HCT116 (cell line): ENCODE results near the gene MOSPD2.

ENCODE experiments used
- EZH2phosphoT487 ChIP-seq: fragments of 200-600 bp; IDR thresholded peaks from 2 replicates; pipeline ENCODE4 v1.6.1; 2018; ENCODE audit warnings: antibody characterized with exemption, borderline replicate concordance
- POLR2A ChIP-seq: IDR thresholded peaks from 2 replicates; pipeline ENCODE4 v1.7.0; 2011; ENCODE audit warnings: borderline replicate concordance; ENCODE audit not compliant: insufficient read depth, insufficient read length; ENCODE audit errors: extremely low read depth
- POLR2AphosphoS5 ChIP-seq: IDR thresholded peaks from 2 replicates; pipeline ENCODE4 v1.6.1; 2011; ENCODE audit warnings: mild to moderate bottlenecking, low read depth, low read length, moderate library complexity
- RAD21 ChIP-seq: IDR thresholded peaks from 2 replicates; pipeline ENCODE4 v1.6.1; 2012; ENCODE audit warnings: low read depth, mild to moderate bottlenecking
- REST ChIP-seq: IDR thresholded peaks from 2 replicates; pipeline ENCODE4 v1.6.1; 2012; ENCODE audit warnings: low read depth
- SP1 ChIP-seq: IDR thresholded peaks from 2 replicates; pipeline ENCODE4 v1.6.1; 2012; ENCODE audit warnings: low read depth
- YY1 ChIP-seq: IDR thresholded peaks from 2 replicates; pipeline ENCODE4 v1.6.1; 2011; ENCODE audit warnings: low read length, low read depth, moderate library complexity, mild to moderate bottlenecking; ENCODE audit not compliant: insufficient replicate concordance; ENCODE audit errors: extremely low read depth
- ZNF274 ChIP-seq: fragments of 200-500 bp; sonication (Bioruptor generic); IDR thresholded peaks from 2 replicates; pipeline ENCODE4 v1.6.1; 2014; ENCODE audit warnings: mild to moderate bottlenecking, low read depth, low read length, inconsistent platforms
- TF ChIP-seq, protein P1 (sequence below), 3 experiments: fragments of 200-600 bp in 1 of 3; sonication (generic) in 1 of 3; IDR thresholded peaks in 2 of 3; conservative IDR thresholded peaks in 1 of 3; 2 replicates each; pipeline ENCODE4 v1.5.1; 2012 to 2017; ENCODE audit warnings: low read depth in 2 of 3, low read length in 2 of 3, antibody characterized with exemption in 1 of 3, borderline replicate concordance in 1 of 3, control low read depth in 1 of 3, mild to moderate bottlenecking in 1 of 3, mixed read lengths in 1 of 3, mixed run types in 1 of 3, moderate library complexity in 1 of 3; ENCODE audit not compliant: insufficient read depth in 1 of 3
- TF ChIP-seq, protein P2 (sequence below): IDR thresholded peaks from 2 replicates; pipeline ENCODE4 v1.6.1; 2012

DNA sequence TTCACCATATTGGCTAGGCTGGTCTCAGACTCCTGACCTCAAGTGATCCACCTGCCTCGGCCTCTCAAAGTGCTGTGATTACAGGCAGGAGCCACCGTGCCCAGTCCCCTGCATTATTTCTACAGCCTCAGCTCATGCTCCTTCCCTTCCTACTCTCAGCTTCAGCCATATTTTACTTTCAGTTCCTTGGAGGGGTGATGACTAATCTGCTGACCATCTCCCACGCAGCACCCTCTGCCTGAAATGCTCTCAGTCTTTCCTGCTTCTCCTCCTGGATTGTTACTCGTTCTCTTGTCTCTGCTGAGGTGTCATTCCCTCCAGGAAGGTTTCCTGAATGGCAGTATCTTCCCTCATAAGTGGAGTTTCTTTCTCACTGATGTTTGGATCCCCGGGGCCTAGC lies 63.3 kb downstream of the MOSPD2 start:
- TF ChIP-seq, protein P1, sequence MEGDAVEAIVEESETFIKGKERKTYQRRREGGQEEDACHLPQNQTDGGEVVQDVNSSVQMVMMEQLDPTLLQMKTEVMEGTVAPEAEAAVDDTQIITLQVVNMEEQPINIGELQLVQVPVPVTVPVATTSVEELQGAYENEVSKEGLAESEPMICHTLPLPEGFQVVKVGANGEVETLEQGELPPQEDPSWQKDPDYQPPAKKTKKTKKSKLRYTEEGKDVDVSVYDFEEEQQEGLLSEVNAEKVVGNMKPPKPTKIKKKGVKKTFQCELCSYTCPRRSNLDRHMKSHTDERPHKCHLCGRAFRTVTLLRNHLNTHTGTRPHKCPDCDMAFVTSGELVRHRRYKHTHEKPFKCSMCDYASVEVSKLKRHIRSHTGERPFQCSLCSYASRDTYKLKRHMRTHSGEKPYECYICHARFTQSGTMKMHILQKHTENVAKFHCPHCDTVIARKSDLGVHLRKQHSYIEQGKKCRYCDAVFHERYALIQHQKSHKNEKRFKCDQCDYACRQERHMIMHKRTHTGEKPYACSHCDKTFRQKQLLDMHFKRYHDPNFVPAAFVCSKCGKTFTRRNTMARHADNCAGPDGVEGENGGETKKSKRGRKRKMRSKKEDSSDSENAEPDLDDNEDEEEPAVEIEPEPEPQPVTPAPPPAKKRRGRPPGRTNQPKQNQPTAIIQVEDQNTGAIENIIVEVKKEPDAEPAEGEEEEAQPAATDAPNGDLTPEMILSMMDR (IDR thresholded peaks at IDR 0.05 in 2 of 3, conservative IDR thresholded peaks at IDR 0.05 in 1 of 3; ENCODE audit: borderline replicate concordance in 1 of 3, insufficient read depth in 1 of 3, low read depth in 2 of 3, low read length in 2 of 3) = no peak
- TF ChIP-seq POLR2AphosphoS5 (peak; percentile 27; the same call in 1 of the 2 replicates), POLR2A (no peak), EZH2phosphoT487 (no peak), SP1 (0 out of 2 replicates have a peak, but pooled peaks have one; percentile 17), REST (no peak), YY1 (no peak), ZNF274 (no peak), RAD21 (no peak)
- TF ChIP-seq, protein P2, sequence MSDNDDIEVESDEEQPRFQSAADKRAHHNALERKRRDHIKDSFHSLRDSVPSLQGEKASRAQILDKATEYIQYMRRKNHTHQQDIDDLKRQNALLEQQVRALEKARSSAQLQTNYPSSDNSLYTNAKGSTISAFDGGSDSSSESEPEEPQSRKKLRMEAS = no peak
